CD4-positive, alpha-beta T cell treated with Interleukin-17A for 1 hour (primary cell): ENCODE data around the gene RILP.

Source experiments
- DNase-seq: peaks from one replicate; pipeline ENCODE4 v3.0.0-alpha.2; 2020

The RILP gene

GRCh38 chr17:1627982-1628855 lies 21.4 kb downstream of the RILP start, which contains the start of gene SLC43A2:
TSS of gene SLC43A2 (minus strand) at chr17:1628834. CDS start at chr17:1627874, 960 bp downstream.
- peak; percentile 77 for DNase-seq

DNA sequence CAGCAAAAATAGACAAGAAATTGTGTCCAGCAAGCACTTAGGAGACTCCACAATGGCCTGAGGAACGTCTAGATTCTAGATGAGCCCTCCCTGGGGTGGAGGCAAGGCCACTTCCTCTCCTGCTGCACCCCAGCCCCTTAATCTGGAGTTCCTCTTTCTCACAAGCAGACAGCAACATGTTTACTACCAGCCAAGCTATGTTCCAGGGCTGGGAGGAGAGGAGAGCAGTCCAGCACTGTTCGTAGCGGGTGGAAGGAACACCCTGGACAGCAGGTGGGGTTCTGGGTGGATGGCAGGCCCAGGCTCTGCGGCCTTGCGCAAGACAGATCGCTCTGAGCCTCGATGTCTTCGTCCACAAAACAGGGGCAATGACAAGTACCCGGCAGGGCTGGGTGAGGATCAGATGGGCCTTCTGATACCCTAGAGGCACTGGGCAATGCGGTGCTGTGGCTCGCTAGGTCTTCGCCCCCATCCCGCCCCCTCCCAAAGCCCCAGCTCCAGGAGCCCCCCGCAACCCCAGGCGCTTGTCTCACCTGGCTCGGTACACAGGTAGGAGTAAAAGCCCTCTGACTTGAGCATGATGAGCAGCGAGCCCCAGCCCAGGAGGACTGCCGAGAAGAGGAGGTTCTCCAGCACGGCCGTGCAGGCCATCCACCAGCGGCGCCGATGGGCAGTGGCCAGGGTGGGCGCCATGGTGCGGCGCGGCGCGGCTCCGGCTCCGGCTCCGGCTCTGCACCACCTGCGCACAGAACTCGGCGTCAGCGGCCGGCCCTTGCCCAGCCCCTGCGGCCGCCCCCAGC lies 22.3 kb downstream of the RILP start:
- no peak for DNase-seq

DNA sequence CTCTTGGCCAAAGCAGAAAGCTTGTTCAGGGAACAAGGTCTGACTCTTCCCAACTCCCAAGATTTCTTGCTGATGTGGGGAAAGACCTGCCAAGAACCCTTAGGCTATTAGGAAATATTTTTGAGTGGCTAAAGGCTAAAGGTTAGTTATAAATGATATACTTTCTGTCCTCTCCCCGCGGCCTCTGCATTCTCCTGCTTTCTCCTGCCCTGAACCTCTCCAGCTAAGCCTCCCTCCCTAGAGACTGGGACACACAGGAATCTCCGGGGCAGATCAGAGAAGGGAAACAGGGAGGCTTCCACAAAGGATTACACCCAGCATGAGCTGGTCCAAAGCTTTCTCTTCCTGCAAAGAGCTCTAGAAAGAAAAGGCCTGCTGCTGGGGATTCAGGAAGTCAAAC lies 23.3 kb downstream of the RILP start:
- no peak for DNase-seq

GRCh38 chr17:1625581-1625980 lies 24.1 kb downstream of the RILP start:
- no peak for DNase-seq

DNA sequence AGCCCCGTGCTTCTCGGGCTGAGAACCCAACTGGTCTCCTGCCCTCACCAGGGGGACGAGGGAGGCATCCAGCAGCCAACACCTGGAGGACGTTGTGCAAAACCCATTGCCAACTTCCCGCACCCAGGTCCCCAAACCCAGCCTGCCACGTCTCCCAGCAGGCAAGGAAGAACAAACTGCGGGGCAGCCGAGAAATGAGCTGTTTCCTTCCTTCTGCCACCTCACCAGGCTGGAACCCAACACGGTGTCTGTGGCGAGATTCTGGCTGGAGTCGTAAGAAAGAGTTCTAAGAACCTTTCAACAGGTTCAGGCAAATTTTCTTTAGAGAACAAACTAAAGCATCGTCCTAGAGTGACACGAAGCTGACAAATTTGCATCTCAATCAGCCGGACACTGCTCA lies 24.6 kb downstream of the RILP start:
- DNase-seq: no peak

DNA sequence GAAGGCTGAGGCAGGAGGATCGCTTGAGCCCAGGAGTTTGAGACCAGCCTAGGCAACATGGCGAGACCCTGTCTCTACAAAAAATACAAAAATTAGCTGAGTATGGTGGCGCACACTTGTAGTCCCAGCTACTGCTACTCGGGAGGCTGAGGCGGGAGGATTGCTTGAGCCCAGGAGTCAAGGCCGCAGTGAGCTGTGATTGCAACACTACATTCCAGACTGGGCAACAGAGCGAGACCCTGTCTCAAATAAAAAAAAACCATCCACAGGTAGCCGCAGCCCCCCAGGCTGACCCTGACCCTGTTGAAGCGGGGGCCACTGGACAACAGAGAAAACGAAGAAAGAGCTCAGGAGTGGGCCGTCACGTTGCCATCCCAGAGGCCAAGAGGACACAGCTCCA lies 25.0 kb downstream of the RILP start:
- no peak for DNase-seq

DNA sequence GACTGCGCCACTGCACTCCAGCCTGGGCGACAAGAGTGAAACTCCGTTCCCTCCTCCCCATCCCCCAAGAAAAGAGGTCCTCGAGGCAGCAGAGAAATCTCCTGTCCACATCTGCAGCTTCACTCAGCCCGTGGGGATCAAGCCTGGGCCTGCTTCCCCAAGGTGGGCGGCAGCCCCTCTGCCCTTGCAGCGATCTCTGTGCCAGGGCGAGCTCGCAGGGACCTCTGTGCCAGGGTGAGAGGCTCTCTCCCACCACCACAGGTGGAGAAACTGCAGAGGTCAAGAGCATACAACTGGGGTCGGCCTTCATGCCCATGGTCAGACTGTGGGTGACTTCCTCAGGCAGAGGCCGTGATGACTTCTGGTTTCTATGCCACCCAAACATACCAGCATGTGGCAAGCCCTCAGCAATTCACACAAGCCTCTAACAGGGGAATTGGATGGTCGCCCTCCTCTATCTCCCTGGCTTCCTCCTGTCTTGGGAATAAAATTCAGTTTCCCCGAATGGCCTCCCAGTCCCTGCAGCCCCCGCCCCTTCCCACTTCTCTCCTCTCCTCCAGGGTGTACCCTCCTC lies 26.5 kb downstream of the RILP start:
- DNase-seq: no peak

GRCh38 chr17:1621273-1621954 lies 28.3 kb downstream of the RILP start:
- DNase-seq: no peak

DNA sequence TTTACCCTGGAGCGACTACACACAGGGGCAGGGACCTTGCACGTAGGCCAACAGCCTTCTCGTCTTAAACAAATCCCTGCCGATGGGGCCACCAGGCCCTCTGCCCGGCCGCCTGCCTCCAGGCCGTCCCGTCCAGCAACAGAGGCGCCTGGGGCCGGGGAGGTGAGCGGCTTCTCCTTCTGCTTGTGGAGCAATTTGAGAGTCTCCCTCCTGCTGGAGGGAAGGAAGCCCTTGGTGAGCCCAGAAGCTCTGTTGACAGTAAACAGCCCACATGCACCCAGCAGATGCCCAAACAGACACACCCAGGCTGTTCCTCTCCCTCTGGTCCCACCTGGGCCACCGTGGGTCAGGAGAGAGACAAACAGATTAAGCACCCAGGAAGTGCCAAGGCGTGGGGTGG lies 29.2 kb downstream of the RILP start:
- no peak for DNase-seq

- DNase-seq: no peak
Observed at GRCh38 chr17:1617620-1618174, 32.0 kb downstream of the RILP start.

DNA sequence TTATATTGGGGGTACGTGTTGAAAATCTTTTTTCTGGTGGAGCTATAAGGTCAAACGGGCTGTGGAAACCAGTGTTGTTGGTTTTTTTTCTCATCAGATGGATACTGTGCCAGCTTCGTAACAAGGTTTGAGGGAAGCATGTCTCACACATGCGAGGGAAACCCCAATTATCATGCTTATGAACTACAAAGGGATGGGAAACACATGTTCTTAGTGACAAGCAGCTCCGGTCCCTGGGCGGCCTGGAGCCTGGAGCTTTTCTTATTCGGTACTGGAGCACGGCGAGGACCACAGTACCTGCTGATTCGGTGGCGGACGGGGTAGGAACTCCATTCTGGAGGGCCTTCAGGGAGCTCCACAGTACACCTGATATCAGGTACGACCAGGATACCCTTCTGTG lies 33.6 kb downstream of the RILP start:
- DNase-seq: no peak

GRCh38 chr17:1612400-1612799 lies 37.3 kb downstream of the RILP start:
- DNase-seq: no peak

DNA sequence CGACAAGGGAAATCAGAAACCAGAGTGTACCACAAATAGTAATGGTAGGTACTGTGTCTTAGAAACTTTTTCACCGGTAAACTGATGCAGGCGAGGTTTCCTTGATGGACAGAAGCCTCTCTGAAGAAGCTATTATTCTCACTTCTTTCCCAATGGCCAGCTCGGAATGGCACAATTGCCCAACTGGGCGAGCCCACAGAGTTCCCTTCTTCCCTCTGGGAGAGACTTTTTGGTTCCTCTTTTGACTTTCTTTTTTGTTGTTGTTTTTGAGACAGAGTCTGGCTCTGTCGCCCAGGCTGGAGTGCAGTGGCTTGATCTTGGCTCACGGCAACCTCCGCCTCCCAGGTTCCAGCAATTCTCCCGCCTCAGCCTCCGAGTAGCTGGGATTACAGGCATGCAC lies 38.0 kb downstream of the RILP start:
- no peak for DNase-seq

DNA sequence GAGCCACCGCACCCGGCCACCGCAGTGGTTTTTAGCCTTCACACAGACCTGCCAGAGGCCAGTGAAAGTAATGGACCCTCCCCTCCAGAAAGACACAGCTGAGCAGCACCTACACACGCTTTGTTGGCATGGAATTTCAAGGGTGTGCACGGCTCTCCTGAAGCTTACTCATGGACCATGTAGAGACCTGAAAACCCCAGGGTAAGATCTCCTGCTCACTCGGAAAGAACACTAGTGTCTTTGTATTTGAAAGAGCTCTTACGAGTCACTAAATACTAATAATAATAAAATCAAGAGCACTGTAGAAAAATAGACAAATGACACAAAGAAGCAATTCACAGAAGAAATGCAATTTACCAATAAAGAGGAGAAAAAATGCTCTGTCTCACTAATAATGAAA lies 41.0 kb downstream of the RILP start:
- DNase-seq: no peak

- no peak for DNase-seq
Observed at GRCh38 chr17:1607971-1608320, 41.7 kb downstream of the RILP start.

- no peak for DNase-seq
Observed at GRCh38 chr17:1606352-1606985, 43.2 kb downstream of the RILP start.

DNA sequence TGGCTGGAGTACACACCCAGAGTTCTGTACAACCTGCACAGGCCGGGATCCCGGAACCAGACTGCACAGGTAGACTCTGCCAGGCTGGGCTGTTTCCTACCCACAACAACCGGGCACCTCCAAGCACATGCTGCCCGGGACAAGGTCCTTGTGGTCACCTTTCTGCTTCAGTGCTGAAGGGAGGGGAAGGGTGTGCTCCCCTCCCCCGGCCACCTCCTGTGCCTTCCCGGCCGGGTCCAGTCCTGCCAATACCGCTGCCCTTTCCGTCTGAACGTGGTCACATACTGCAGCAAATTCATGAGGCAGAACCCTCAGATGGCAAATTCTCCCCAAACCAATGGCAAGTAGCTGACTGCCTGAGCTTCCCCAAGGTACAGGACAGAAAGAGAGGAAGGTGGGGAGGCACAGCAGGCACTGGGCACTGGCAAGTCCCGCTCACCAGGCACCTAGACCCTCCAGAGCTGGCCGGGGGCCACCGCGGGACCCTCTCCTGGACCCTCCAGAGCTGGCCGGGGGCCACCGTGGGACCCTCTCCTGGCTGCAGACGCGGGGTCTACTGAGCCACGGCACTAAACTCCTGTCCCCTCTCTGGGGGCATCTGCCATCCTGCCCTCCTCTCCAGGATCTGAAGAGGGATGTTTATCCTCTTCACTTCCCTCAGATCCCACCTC lies 43.9 kb downstream of the RILP start:
- no peak for DNase-seq

- no peak for DNase-seq
Observed at GRCh38 chr17:1604831-1605528, 44.7 kb downstream of the RILP start.

DNA sequence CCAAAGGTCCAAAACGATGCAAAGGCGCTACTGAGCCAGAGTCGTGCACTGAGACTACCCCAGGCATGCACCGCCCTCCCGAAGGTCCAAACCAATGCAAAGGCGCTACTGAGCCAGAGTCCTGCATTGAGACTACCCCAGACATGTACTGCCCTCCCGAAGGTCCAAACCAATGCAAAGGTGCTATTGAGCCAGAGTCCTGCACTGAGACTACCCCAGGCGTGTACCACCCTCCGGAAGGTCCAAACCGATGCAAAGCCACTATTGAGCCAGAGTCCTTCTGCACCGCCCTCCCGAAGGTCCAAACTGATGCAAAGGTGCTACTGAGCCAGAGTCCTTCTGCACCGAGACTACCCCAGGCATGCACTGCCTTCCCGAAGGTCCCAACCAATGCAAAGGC lies 48.1 kb downstream of the RILP start:
- DNase-seq: no peak

DNA sequence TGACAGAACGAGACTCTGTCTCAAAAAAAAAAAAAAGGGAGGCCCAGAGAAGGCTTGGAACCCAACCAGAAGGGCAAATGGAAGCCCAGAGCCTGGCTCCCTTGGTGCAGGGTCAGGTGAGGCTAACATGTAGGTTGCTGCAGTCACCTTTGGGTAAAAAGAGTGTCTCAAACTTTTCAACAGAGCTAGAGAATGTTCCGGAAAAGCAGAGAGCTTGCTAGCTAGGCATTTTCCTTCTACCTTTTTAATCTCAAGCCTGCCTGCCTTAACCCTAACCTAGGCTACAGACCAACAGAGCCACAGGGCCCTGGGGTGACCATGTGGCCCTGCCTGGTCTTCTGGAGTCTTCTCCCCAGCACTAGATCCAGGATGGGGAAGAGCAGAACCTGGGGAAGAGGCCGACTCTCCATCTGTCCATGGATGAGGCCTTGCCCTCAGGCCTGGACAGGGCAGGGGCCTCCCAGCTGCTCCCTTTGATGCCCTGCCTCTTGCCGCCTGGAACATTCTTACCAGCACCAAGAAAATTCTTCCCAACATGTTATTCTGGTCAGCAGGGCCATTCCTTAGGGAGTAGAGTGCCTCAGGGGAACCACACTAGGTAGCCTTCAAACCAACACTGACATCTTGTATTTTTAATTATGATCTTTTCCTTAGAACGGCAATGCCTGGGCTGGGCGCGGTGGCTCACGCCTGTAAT lies 51.1 kb downstream of the RILP start:
- DNase-seq: no peak
